Chondrocyte (in vitro differentiated cells): Measurements from ENCODE around the gene LCNL1. TPM values are rescaled to one million over a fixed set of nuclear protein-coding genes. Genes with fewer than 3 reads are reported as not detected.

Experiments used
- DNase-seq: peaks from one replicate; pipeline ENCODE4 v3.0.0; 2021; ENCODE audit warnings: mixed read lengths, low spot score
- H3K27ac Mint-ChIP-seq: one replicate; pipeline ENCODE4 v1.8.0; 2021; ENCODE audit warnings: mild to moderate bottlenecking, moderate library complexity, mixed read lengths; ENCODE audit not compliant: unreplicated experiment
- H3K27me3 Mint-ChIP-seq: 2 replicates; pipeline ENCODE4 v1.8.0; 2021; ENCODE audit warnings: low read depth, mixed read lengths
- H3K36me3 Mint-ChIP-seq: 2 replicates; pipeline ENCODE4 v1.8.0; 2021; ENCODE audit warnings: low read depth, mixed read lengths
- H3K4me1 Mint-ChIP-seq: 2 replicates; pipeline ENCODE4 v1.8.0; 2021; ENCODE audit warnings: low read depth, mild to moderate bottlenecking, mixed read lengths
- H3K4me3 Mint-ChIP-seq: one replicate; pipeline ENCODE4 v1.8.0; 2021; ENCODE audit warnings: mild to moderate bottlenecking, moderate library complexity, mixed read lengths; ENCODE audit not compliant: unreplicated experiment
- H3K9me3 Mint-ChIP-seq: 2 replicates; pipeline ENCODE4 v1.8.0; 2021; ENCODE audit warnings: low read depth, mixed read lengths
- CTCF ChIP-seq: fragments of 200-600 bp; sonication (generic); IDR thresholded peaks from 2 replicates; pipeline ENCODE4 v1.5.0; 2021; ENCODE audit warnings: antibody characterized with exemption, mild to moderate bottlenecking, moderate library complexity
- total RNA-seq: library from RNA; stranded (reverse); gene quantifications from 3 replicates; pipeline ENCODE4 v1.2.1, GENCODE V29; 2021

Gene LCNL1
- total RNA-seq, 1 donor from 2014 or later, result 5.2 TPM

- Mint-ChIP-seq H3K36me3 (no peaks in the 10 kb centered on the region), H3K27me3 (no peaks in the 10 kb centered on the region), H3K4me1 (peaks cover 15% of the 10 kb centered on the region), H3K9me3 (no peaks in the 10 kb centered on the region), H3K27ac (no peak overlapping the region), H3K4me3 (no peak overlapping the region)
- TF ChIP-seq CTCF, result no peak
- DNase-seq, result no peak
Observed at GRCh38 chr9:136978865-136979544, 3.8 kb upstream of the LCNL1 start.

GRCh38 chr9:136979769-136980587 is 2.8 kb upstream of the LCNL1 start:
- no peak overlapping the region for H3K27ac Mint-ChIP-seq
- TF ChIP-seq CTCF, result no peak
- no peaks in the 10 kb centered on the region for H3K27me3 Mint-ChIP-seq
- no peak for DNase-seq
- H3K36me3 Mint-ChIP-seq, result no peaks in the 10 kb centered on the region
- no peak overlapping the region for H3K4me3 Mint-ChIP-seq
- H3K9me3 Mint-ChIP-seq, result no peaks in the 10 kb centered on the region
- peaks cover 15% of the 10 kb centered on the region for H3K4me1 Mint-ChIP-seq

GRCh38 chr9:136980669-136981478 is 1.9 kb upstream of the LCNL1 start:
- DNase-seq, result no peak
- Mint-ChIP-seq H3K27ac (no peak overlapping the region), H3K4me1 (peaks cover 8% of the 10 kb centered on the region), H3K36me3 (no peaks in the 10 kb centered on the region), H3K27me3 (no peaks in the 10 kb centered on the region), H3K9me3 (no peaks in the 10 kb centered on the region), H3K4me3 (no peak overlapping the region)
- no peak for TF ChIP-seq CTCF

GRCh38 chr9:136981588-136982231 is 1.1 kb upstream of the LCNL1 start:
- Mint-ChIP-seq H3K27me3 (no peaks in the 10 kb centered on the region), H3K4me1 (peaks cover 4% of the 10 kb centered on the region), H3K36me3 (no peaks in the 10 kb centered on the region), H3K27ac (no peak overlapping the region), H3K4me3 (no peak overlapping the region), H3K9me3 (no peaks in the 10 kb centered on the region)
- TF ChIP-seq CTCF, result no peak
- DNase-seq, result no peak

- Mint-ChIP-seq H3K4me3 (no peak overlapping the region), H3K4me1 (no peaks in the 10 kb centered on the region), H3K9me3 (no peaks in the 10 kb centered on the region), H3K27me3 (no peaks in the 10 kb centered on the region), H3K27ac (no peak overlapping the region), H3K36me3 (no peaks in the 10 kb centered on the region)
- TF ChIP-seq CTCF, result no peak
- DNase-seq, result no peak
Observed at GRCh38 chr9:136983167-136983566, 374 bp downstream of the LCNL1 start.
